DND-41 (cell line): ENCODE data around the gene CPNE4.

Experiments used
- CTCF ChIP-seq: IDR thresholded peaks from 2 replicates; pipeline ENCODE4 v1.5.1; 2012; ENCODE audit warnings: borderline replicate concordance, low read length, moderate library complexity, mild to moderate bottlenecking; ENCODE audit not compliant: poor library complexity, severe bottlenecking; ENCODE audit errors: extremely low read depth
- EZH2 ChIP-seq: IDR thresholded peaks from 3 replicates; pipeline ENCODE4 v1.6.1; 2012; ENCODE audit warnings: borderline replicate concordance, low read depth, mild to moderate bottlenecking, moderate library complexity, low read length, inconsistent platforms; ENCODE audit not compliant: severe bottlenecking

DNA sequence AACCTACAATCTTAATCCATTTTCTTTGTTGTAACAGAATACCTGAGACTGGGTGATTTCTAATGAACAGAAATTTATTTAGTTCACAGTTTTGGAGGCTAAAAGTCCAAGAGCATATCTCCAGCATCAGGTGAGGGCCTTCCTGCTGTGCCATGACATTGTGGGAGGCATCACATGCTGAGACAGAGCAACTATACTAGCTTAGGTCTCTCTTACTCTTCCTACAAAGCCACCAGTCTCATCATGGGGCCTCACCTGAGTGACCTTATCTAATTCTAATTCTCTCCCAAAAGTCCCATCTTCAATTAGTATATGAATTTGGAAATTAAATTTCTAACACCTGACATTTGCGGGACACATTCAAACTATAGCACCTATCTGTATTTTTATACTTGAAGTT lies 285.0 kb downstream of the CPNE4 start:
- TF ChIP-seq EZH2 (no peak), CTCF (no peak)
